GM12878 (cell line): ENCODE results near the gene CCDC85A. TPM values are rescaled to one million over a fixed set of nuclear protein-coding genes. Genes with fewer than 3 reads are reported as not detected.

Experiments
- CHD1 ChIP-seq: IDR thresholded peaks from 2 replicates; pipeline ENCODE4 v1.6.1; 2012; ENCODE audit warnings: low read depth, low read length, improper control_type of control experiment
- CHD2 ChIP-seq: IDR thresholded peaks from 2 replicates; pipeline ENCODE4 v1.6.1; 2011; ENCODE audit warnings: low read depth, low read length, improper control_type of control experiment, borderline replicate concordance
- JUND ChIP-seq: IDR thresholded peaks from 2 replicates; pipeline ENCODE4 v1.6.1; 2012; ENCODE audit warnings: low read depth, mild to moderate bottlenecking, low read length, improper control_type of control experiment, moderate library complexity
- LARP7 ChIP-seq: fragments of 450-650 bp; IDR thresholded peaks from 2 replicates; pipeline ENCODE4 v1.6.1; 2017; ENCODE audit warnings: mild to moderate bottlenecking
- NRF1 ChIP-seq: conservative IDR thresholded peaks from 2 replicates; pipeline ENCODE4 v1.6.1; 2011; ENCODE audit warnings: mild to moderate bottlenecking, low read depth, low read length, improper control_type of control experiment
- POU2F2 ChIP-seq: IDR thresholded peaks from 3 replicates; pipeline ENCODE4 v1.6.1; 2011; ENCODE audit warnings: low read depth, mild to moderate bottlenecking, low read length, borderline replicate concordance
- TCF3 ChIP-seq: IDR thresholded peaks from 2 replicates; pipeline ENCODE4 v1.6.1; 2012; ENCODE audit warnings: low read depth, mild to moderate bottlenecking, low read length, borderline replicate concordance; ENCODE audit not compliant: insufficient read depth
- polyA plus RNA-seq, 11 experiments: library from polyadenylated mRNA; depleted of rRNA in 4 of 11; unstranded in 6 of 11; stranded (reverse) in 5 of 11; fragments of >200 nt; fragmentation: Nextera tagmentation in 4 of 11; fragmentation: Illumina TruSeq in 1 of 11; extraction: Ambion mirVana in 4 of 11; extraction: Trizol in 1 of 11; gene quantifications; 1 replicate in 1 of 11; 2 replicates in 10 of 11; pipeline versions ENCODE4 v1.2.1 to v1.2.3, GENCODE V29; 2011 to 2016; ENCODE audit warnings: inconsistent platforms in 2 of 11, missing spikeins in 2 of 11, low read depth in 1 of 11
- total RNA-seq, 4 experiments: library from RNA; depleted of rRNA in 3 of 4; stranded (reverse); fragments of >200 nt in 3 of 4; fragmentation: Illumina TruSeq in 1 of 4; extraction: Trizol in 1 of 4; gene quantifications; 2 replicates each; pipeline versions ENCODE4 v1.2.1 to v1.2.3, GENCODE V29; 2013 to 2021
- TF ChIP-seq, protein P1 (sequence below): IDR thresholded peaks from 2 replicates; pipeline ENCODE4 v1.6.1; 2011; ENCODE audit warnings: mild to moderate bottlenecking, low read depth, low read length, moderate library complexity; ENCODE audit not compliant: insufficient replicate concordance
- TF ChIP-seq, protein P2 (sequence below): fragments of 450-650 bp; formaldehyde crosslinking; IDR thresholded peaks from 2 replicates; pipeline ENCODE4 v1.4.0; 2020; ENCODE audit warnings: mild to moderate bottlenecking, moderate library complexity
- TF ChIP-seq, protein P3 (sequence below): fragments of 450-650 bp; formaldehyde crosslinking; IDR thresholded peaks from 2 replicates; pipeline ENCODE4 v1.5.0; 2022; ENCODE audit warnings: mild to moderate bottlenecking, missing genetic modification characterization

The CCDC85A gene
- total and polyA plus RNA-seq, 10 of the 15 experiments (the other 5 are each of a cell fraction or from before 2014, with no cell fraction given): 0.02 to 0.57 (median 0.04) TPM; not detected in 7

DNA sequence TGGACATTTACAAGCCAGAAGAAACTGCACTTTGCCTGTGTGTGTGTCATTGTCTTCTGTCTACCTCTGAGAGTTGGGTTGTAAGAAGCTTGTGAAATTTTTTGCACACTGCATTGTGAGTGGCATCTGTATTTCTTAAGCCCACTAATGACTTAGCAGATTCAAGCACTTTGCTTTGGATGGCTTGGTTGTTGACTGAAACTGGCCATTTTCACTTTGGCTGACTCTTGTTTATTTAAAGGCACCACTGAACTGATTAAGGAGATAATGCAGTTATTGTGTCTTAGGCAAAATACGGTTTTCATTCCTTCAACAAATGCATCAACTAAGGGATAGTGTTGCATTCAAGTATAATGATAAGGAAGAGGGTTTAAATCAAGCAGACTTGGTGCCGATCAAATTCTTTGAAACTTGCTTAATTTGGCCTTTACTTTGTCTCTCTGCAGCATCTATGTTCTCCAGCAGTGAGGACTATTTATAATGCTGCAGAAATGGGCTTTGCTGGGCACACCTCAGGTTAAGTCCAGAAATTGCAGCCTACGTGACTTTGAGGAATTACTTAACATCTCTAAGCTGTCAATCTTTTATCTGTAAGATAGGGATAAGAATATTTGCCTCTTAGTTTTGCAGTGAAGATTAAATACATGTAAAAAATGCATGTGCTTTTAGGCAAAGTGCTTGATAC is 142.0 kb downstream of the CCDC85A start (continued):
- TF ChIP-seq, protein P1, sequence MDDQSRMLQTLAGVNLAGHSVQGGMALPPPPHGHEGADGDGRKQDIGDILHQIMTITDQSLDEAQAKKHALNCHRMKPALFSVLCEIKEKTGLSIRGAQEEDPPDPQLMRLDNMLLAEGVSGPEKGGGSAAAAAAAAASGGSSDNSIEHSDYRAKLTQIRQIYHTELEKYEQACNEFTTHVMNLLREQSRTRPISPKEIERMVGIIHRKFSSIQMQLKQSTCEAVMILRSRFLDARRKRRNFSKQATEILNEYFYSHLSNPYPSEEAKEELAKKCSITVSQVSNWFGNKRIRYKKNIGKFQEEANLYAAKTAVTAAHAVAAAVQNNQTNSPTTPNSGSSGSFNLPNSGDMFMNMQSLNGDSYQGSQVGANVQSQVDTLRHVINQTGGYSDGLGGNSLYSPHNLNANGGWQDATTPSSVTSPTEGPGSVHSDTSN: no peak
- TF ChIP-seq NRF1: no peak
- no peak for TF ChIP-seq CHD2
- TF ChIP-seq LARP7: no peak
- TF ChIP-seq, protein P2, sequence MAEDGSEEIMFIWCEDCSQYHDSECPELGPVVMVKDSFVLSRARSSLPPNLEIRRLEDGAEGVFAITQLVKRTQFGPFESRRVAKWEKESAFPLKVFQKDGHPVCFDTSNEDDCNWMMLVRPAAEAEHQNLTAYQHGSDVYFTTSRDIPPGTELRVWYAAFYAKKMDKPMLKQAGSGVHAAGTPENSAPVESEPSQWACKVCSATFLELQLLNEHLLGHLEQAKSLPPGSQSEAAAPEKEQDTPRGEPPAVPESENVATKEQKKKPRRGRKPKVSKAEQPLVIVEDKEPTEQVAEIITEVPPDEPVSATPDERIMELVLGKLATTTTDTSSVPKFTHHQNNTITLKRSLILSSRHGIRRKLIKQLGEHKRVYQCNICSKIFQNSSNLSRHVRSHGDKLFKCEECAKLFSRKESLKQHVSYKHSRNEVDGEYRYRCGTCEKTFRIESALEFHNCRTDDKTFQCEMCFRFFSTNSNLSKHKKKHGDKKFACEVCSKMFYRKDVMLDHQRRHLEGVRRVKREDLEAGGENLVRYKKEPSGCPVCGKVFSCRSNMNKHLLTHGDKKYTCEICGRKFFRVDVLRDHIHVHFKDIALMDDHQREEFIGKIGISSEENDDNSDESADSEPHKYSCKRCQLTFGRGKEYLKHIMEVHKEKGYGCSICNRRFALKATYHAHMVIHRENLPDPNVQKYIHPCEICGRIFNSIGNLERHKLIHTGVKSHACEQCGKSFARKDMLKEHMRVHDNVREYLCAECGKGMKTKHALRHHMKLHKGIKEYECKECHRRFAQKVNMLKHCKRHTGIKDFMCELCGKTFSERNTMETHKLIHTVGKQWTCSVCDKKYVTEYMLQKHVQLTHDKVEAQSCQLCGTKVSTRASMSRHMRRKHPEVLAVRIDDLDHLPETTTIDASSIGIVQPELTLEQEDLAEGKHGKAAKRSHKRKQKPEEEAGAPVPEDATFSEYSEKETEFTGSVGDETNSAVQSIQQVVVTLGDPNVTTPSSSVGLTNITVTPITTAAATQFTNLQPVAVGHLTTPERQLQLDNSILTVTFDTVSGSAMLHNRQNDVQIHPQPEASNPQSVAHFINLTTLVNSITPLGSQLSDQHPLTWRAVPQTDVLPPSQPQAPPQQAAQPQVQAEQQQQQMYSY (CRISPR knock-in tag): no peak
- TF ChIP-seq, protein P3, sequence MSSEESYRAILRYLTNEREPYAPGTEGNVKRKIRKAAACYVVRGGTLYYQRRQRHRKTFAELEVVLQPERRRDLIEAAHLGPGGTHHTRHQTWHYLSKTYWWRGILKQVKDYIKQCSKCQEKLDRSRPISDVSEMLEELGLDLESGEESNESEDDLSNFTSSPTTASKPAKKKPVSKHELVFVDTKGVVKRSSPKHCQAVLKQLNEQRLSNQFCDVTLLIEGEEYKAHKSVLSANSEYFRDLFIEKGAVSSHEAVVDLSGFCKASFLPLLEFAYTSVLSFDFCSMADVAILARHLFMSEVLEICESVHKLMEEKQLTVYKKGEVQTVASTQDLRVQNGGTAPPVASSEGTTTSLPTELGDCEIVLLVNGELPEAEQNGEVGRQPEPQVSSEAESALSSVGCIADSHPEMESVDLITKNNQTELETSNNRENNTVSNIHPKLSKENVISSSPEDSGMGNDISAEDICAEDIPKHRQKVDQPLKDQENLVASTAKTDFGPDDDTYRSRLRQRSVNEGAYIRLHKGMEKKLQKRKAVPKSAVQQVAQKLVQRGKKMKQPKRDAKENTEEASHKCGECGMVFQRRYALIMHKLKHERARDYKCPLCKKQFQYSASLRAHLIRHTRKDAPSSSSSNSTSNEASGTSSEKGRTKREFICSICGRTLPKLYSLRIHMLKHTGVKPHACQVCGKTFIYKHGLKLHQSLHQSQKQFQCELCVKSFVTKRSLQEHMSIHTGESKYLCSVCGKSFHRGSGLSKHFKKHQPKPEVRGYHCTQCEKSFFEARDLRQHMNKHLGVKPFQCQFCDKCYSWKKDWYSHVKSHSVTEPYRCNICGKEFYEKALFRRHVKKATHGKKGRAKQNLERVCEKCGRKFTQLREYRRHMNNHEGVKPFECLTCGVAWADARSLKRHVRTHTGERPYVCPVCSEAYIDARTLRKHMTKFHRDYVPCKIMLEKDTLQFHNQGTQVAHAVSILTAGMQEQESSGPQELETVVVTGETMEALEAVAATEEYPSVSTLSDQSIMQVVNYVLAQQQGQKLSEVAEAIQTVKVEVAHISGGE (CRISPR knock-in tag): no peak
- TF ChIP-seq JUND: no peak
- TF ChIP-seq POU2F2: no peak
- no peak for TF ChIP-seq CHD1
- no peak for TF ChIP-seq TCF3
- TF ChIP-seq, all 136 proteins: peak for 0
